Calu3 (cell line): ENCODE data around the gene FAM9C. TPM values are rescaled to one million over a fixed set of nuclear protein-coding genes. Genes with fewer than 3 reads are reported as not detected.
A peak's percentile ranks its signal among the peaks of the same experiment; 100 is the strongest.

Source experiments
- BruUV-seq: library from RNA; stranded (reverse); fragments of 400-500 nt; replicated peaks from 2 replicates; lab custom pipeline; 2021; lab: Mats Ljungman, UMichigan
- CTCF ChIA-PET: fragments of 300-600 bp; sonication (Branson Sonifier 250); formaldehyde crosslinking; loops from one replicate; lab custom pipeline; 2022; ENCODE audit warnings: antibody characterized with exemption; lab: Charles Lee
- DNase-seq: peaks from one replicate; pipeline ENCODE4 v3.0.0; 2022
- H3K27ac Mint-ChIP-seq: one replicate; pipeline ENCODE4 v1.8.0; 2022; ENCODE audit warnings: mixed read lengths; ENCODE audit not compliant: unreplicated experiment
- H3K27me3 Mint-ChIP-seq: one replicate; pipeline ENCODE4 v1.8.0; 2022; ENCODE audit warnings: mixed read lengths; ENCODE audit not compliant: unreplicated experiment
- H3K36me3 Mint-ChIP-seq: one replicate; pipeline ENCODE4 v1.8.0; 2022; ENCODE audit warnings: mild to moderate bottlenecking, moderate library complexity, mixed read lengths; ENCODE audit not compliant: insufficient read depth, unreplicated experiment
- H3K4me1 Mint-ChIP-seq: one replicate; pipeline ENCODE4 v1.8.0; 2022; ENCODE audit warnings: mild to moderate bottlenecking, low read depth, mixed read lengths; ENCODE audit not compliant: unreplicated experiment
- H3K4me3 Mint-ChIP-seq: one replicate; pipeline ENCODE4 v1.8.0; 2022; ENCODE audit warnings: mild to moderate bottlenecking, low read depth, moderate library complexity, mixed read lengths; ENCODE audit not compliant: unreplicated experiment
- H3K9me3 Mint-ChIP-seq: one replicate; pipeline ENCODE4 v1.8.0; 2022; ENCODE audit warnings: low read depth, mixed read lengths; ENCODE audit not compliant: unreplicated experiment
- CTCF ChIP-seq: fragments of 200-600 bp; IDR thresholded peaks from one replicate; pipeline ENCODE4 v1.8.0; 2022; ENCODE audit warnings: antibody characterized with exemption; ENCODE audit not compliant: unreplicated experiment
- intact Hi-C: fragments of 100-400 bp; cut with micrococcal nuclease; formaldehyde crosslinking; loops from one replicate; pipeline ENCODE4 v1.10.0; 2022; ENCODE audit not compliant: unreplicated experiment
- total RNA-seq: library from RNA; stranded (reverse); gene quantifications from 2 replicates; pipeline ENCODE4 v1.2.3, GENCODE V29; 2022

Gene FAM9C
- total RNA-seq, 1 experiment from 2014 or later, result not detected

DNA sequence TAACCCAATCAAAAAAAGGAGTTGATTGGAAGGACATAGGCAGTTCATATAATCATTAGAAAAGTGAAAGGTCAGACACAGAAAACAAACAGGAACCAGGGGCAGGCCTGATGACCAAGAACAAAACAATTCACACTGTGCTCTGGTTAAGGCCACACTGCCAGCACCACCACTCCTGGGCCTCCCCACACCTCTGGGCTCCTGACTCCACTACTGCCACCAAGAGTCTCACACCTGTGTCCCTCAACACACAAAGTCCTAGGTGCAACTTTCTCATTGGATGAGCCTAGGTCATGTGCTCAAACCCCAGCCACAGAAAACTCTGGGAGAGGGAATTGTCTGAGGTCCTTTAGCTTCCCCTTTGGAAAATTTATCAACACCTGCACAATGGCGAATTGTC, 11.1 kb upstream of the FAM9C start:
- no peak for TF ChIP-seq CTCF
- no peak overlapping the region for H3K4me3 Mint-ChIP-seq
- peaks cover 14% of the 10 kb centered on the region for H3K36me3 Mint-ChIP-seq
- DNase-seq, result no peak
- CTCF ChIA-PET, result no interaction called here
- peak overlapping the region; percentile 60 for H3K27ac Mint-ChIP-seq
- H3K9me3 Mint-ChIP-seq, result peaks cover 1% of the 10 kb centered on the region
- peaks cover 22% of the 10 kb centered on the region for H3K4me1 Mint-ChIP-seq
- intact Hi-C loops, result no loop called here
- no peaks in the 10 kb centered on the region for H3K27me3 Mint-ChIP-seq
- BruUV-seq, result no TSS peak

DNA sequence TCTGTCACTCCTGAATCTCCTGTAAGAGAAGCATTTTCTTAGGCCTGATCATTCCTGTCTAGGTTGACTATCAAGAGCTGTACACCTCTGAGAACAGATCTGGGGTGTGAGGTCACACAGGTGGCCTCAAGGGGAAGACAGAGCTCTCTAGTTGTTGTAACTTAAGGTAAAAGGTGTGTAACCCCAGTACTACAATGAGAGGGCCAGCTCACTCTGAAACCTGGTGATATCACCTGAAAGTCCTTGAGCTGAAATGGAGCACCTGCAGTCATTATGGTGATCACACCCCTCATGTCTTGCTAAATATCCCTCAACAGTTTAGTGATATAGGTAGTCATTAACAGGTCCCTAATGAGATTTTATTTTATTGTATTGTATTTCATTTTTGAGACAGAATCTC, 8.8 kb upstream of the FAM9C start:
- BruUV-seq, result no TSS peak
- Mint-ChIP-seq H3K9me3 (peaks cover 4% of the 10 kb centered on the region), H3K36me3 (no peaks in the 10 kb centered on the region), H3K27ac (no peak overlapping the region), H3K4me1 (peaks cover 22% of the 10 kb centered on the region), H3K27me3 (no peaks in the 10 kb centered on the region), H3K4me3 (no peak overlapping the region)
- intact Hi-C loops, result no loop called here
- CTCF ChIA-PET, result no interaction called here
- no peak for DNase-seq
- no peak for TF ChIP-seq CTCF

- Mint-ChIP-seq H3K4me1 (peaks cover 22% of the 10 kb centered on the region), H3K4me3 (no peak overlapping the region), H3K27me3 (no peaks in the 10 kb centered on the region), H3K27ac (no peak overlapping the region), H3K36me3 (no peaks in the 10 kb centered on the region), H3K9me3 (peaks cover 4% of the 10 kb centered on the region)
- intact Hi-C loops, result no loop called here
- DNase-seq, result no peak
- no TSS peak for BruUV-seq
- TF ChIP-seq CTCF, result no peak
- CTCF ChIA-PET, result interaction anchor here (1.1 kb wide), 1 partner anchor 23 kb away, joined by 4 read pairs; no protein-coding TSS in a partner anchor
Measured at GRCh38 chrX:13051529-13052172, 7.2 kb upstream of the FAM9C start.

- Mint-ChIP-seq H3K36me3 (no peaks in the 10 kb centered on the region), H3K27me3 (no peaks in the 10 kb centered on the region), H3K27ac (no peak overlapping the region), H3K4me3 (no peak overlapping the region), H3K9me3 (peaks cover 4% of the 10 kb centered on the region), H3K4me1 (peaks cover 17% of the 10 kb centered on the region)
- intact Hi-C loops, result no loop called here
- TF ChIP-seq CTCF, result no peak
- no peak for DNase-seq
- BruUV-seq, result no TSS peak
- CTCF ChIA-PET, result interaction anchor here (1.1 kb wide), 1 partner anchor 22 kb away, joined by 4 read pairs; no protein-coding TSS in a partner anchor
Measured at GRCh38 chrX:13051167-13051528, 6.7 kb upstream of the FAM9C start.
